ENCODE data around the gene TIPIN. TPM values are rescaled to one million over a fixed set of nuclear protein-coding genes. Genes with fewer than 3 reads are reported as not detected.
"Not testable (repeated sequence)": the region's sequence is repeated elsewhere in the genome, so short reads cannot be mapped to it uniquely, and the experiment has no call there.

Gene TIPIN
- total RNA-seq, 2 donors from 2014 or later, result 8.0 to 20.1 TPM

DNA sequence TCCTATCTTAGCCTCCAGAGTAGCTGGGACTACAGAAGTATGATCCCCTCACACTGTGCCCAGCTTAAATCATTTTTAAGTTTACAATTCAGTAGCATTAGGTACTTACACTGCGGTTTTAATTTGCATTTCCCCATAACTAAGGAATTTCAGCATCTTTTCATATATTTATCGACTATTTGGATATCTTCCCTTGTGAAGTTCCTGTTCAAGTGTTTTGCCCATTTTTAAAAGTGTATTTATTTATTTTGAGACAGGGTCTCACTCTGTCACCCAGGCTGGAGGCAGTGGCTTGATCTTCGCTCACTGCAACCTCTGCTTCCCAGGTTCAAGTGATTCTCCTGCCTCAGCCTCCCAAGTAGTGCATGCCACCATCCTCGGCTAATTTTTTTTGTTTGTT lies 17.7 kb upstream of the TIPIN start:
- 97% methylated on average over 4 of the region's 4 CpGs for WGBS
- no peak overlapping the region for H3K4me3 ChIP-seq
- DNase-seq (ENCODE audit: low spot score), result no peak
- no peaks in the 10 kb centered on the region for H3K36me3 ChIP-seq
- H3K27me3 ChIP-seq (replicated peaks; ENCODE audit: insufficient read depth), result no peaks in the 10 kb centered on the region
- intact Hi-C loops (cut with DNase I), result no loop called here
- no peaks in the 10 kb centered on the region for H3K4me1 ChIP-seq (replicated peaks)
- H3K9me3 ChIP-seq, result no peaks in the 10 kb centered on the region
- TF ChIP-seq, protein P1, sequence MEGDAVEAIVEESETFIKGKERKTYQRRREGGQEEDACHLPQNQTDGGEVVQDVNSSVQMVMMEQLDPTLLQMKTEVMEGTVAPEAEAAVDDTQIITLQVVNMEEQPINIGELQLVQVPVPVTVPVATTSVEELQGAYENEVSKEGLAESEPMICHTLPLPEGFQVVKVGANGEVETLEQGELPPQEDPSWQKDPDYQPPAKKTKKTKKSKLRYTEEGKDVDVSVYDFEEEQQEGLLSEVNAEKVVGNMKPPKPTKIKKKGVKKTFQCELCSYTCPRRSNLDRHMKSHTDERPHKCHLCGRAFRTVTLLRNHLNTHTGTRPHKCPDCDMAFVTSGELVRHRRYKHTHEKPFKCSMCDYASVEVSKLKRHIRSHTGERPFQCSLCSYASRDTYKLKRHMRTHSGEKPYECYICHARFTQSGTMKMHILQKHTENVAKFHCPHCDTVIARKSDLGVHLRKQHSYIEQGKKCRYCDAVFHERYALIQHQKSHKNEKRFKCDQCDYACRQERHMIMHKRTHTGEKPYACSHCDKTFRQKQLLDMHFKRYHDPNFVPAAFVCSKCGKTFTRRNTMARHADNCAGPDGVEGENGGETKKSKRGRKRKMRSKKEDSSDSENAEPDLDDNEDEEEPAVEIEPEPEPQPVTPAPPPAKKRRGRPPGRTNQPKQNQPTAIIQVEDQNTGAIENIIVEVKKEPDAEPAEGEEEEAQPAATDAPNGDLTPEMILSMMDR (IDR thresholded peaks at IDR 0.05), result no peak
- no peak for TF ChIP-seq POLR2AphosphoS5 (IDR thresholded peaks at IDR 0.05)
- no peak for TF ChIP-seq POLR2A (IDR thresholded peaks at IDR 0.05)
- no peak overlapping the region for H3K27ac ChIP-seq

DNA sequence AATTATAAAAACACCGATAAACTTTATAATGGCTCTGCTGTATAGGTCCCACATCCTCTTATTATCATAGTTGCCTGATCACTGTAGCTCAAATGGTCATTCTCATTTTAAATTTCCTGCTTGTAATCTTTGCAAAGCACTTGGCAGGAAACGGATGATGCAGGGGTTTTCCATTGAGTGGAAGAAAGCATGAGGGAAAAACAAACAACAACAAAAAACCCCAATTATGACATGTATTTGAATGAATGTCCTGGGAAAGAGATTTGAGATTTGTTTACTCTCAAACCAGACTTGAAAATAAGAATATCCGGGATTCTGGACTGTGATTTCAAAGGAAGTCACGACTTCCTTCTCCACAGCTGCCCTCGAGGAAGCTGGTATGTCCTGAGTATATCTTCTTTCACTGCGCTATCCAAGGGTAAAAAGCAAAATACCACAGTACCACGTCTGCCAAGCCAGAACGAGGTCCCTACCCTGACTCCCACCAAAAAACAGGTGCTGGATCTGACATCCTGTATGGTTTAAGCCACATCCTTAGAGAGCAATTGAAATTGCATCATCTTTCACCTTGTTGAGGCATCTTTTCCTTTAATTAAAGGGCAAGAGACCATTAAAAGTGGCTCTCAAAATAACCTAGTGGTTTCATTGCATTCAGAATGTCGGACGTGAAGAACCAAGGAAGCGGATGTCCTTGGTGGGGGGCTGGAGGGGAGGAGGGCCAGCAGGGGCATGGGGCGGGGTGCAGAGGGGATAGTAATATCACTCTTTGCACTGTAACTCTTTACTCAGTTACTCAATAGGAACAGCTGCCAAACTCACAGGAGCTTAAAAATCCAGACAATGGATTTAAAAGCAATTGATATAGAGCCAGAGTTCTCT lies 13.5 kb upstream of the TIPIN start:
- intact Hi-C loops (cut with DNase I), result no loop called here

DNA sequence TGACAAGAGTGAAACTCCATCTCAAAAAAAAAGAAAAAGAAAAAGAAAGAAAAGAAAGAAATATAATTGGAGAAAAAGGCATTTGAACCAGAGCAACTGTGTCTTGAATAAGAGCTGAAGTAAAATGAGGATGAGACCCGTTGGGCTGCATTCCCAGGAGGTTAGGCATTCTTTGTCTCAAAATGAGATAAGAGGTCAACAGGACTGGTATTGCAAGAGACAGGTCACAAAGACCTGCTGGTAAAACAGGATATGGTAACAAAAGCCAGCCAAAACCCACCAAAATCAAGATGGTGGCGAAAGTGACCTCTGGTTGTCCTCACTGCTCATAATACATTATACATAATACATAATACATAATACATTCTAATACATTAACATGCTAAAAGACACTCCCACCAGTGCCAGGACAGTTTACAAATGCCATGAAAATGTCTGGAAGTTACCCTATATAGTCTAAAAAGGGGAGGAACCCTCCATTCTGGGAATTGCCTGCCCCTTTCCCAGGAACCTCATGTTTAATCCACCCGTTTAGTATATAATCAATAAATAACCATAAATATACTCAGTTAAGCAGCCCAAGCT lies 8.6 kb upstream of the TIPIN start:
- no peaks in the 10 kb centered on the region for H3K36me3 ChIP-seq
- no peak overlapping the region for H3K27ac ChIP-seq
- TF ChIP-seq POLR2AphosphoS5 (IDR thresholded peaks at IDR 0.05), result no peak
- TF ChIP-seq, protein P1 (IDR thresholded peaks at IDR 0.05), result no peak
- no peak for TF ChIP-seq POLR2A (IDR thresholded peaks at IDR 0.05)
- 92% methylated on average over 3 of the region's 3 CpGs for WGBS
- H3K4me3 ChIP-seq, result no peak overlapping the region
- intact Hi-C loops (cut with DNase I), result no loop called here
- H3K9me3 ChIP-seq, result no peaks in the 10 kb centered on the region
- no peaks in the 10 kb centered on the region for H3K4me1 ChIP-seq (replicated peaks)
- no peak for DNase-seq (ENCODE audit: low spot score)
- H3K27me3 ChIP-seq (replicated peaks; ENCODE audit: insufficient read depth), result no peaks in the 10 kb centered on the region

More for the DNA sequence above, 13.5 kb upstream of the TIPIN start:
- Histone ChIP-seq H3K36me3 (no peaks in the 10 kb centered on the region), H3K4me1 (replicated peaks) (no peaks in the 10 kb centered on the region), H3K4me3 (peak overlapping the region; percentile 4 to 5), H3K9me3 (no peaks in the 10 kb centered on the region), H3K27ac (no peak overlapping the region), H3K27me3 (replicated peaks; ENCODE audit: insufficient read depth) (no peaks in the 10 kb centered on the region)
- TF ChIP-seq POLR2AphosphoS5 (IDR thresholded peaks at IDR 0.05) (no peak), POLR2A (IDR thresholded peaks at IDR 0.05) (no peak)
- TF ChIP-seq, protein P1 (IDR thresholded peaks at IDR 0.05), result no peak
- WGBS, result 22% methylated on average over 12 of the region's 12 CpGs
- DNase-seq (ENCODE audit: low spot score), result no peak

DNA sequence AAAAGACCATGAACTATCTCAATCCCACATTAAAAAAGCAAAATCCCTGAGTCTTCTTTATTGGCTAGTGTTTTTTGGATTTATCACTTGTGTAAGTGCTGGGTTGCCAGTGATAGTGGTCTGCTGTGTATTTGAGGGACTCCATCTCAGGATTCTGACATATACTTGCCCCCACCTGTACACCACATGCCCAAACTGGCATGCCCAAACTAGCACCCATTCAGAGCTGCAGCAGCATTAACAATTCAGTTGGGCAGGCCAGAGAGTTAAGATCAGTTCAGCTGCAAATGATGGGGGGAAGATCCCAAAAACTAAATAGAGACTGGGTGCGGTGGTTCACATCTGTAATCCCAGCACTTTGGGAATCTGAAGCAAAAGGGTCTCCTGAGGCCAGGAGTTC lies 6.3 kb upstream of the TIPIN start:
- no peaks in the 10 kb centered on the region for H3K27me3 ChIP-seq (replicated peaks; ENCODE audit: insufficient read depth)
- H3K9me3 ChIP-seq, result no peaks in the 10 kb centered on the region
- no peaks in the 10 kb centered on the region for H3K4me1 ChIP-seq (replicated peaks)
- DNase-seq (ENCODE audit: low spot score), result no peak
- no peak overlapping the region for H3K27ac ChIP-seq
- TF ChIP-seq POLR2AphosphoS5 (IDR thresholded peaks at IDR 0.05) (no peak), POLR2A (IDR thresholded peaks at IDR 0.05) (no peak)
- TF ChIP-seq, protein P1 (IDR thresholded peaks at IDR 0.05), result no peak
- WGBS, result 62% methylated on average over 1 of the region's 1 CpG
- intact Hi-C loops (cut with DNase I), result no loop called here
- H3K4me3 ChIP-seq, result no peak overlapping the region
- no peaks in the 10 kb centered on the region for H3K36me3 ChIP-seq

DNA sequence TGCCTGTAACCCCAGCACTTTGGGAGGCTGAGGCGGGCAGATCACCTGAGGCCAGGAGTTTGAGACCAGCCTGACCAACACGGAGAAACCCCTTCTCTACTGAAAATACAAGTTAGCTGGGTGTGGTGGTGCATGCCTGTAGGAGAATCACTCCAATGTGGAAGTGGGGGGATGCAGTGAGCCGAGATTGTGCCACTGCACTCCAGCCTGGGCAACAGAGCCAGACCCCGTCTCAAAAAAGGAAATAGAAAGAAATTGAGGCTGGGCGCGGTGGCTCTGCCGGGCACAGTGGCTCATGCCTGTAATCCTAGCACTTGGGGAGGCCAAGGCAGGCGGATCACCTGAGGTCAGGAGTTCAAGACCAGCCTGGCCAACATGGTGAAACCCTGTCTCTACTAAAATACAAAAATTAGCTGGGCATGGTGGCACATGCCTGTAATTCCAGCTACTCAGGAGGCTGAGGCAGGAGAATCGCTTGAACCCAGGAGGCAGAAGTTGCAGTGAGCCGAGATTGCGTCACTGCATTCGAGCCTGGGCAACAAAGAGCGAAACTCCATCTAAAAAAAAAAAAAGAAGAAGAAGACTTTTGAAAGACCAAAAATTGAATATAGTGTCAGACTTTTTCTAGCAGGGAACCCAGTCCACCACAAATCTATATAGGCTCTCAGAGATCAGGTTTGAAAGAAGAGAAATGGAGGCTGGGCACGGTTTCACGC lies 5.4 kb upstream of the TIPIN start:
- H3K36me3 ChIP-seq; H3K4me1 ChIP-seq (replicated peaks); H3K9me3 ChIP-seq; H3K4me3 ChIP-seq; H3K27ac ChIP-seq; DNase-seq (ENCODE audit: low spot score); intact Hi-C loops (cut with DNase I); H3K27me3 ChIP-seq (replicated peaks; ENCODE audit: insufficient read depth): not testable (repeated sequence)
- 81% methylated on average over 15 of the region's 15 CpGs for WGBS

Measured in prostate gland (tissue), 2 donors.